WTC11 (cell line): ENCODE results near the gene PRR35. TPM values are rescaled to one million over a fixed set of nuclear protein-coding genes. Genes with fewer than 3 reads are reported as not detected.

ENCODE experiments used
- ATAC-seq: fragments of 200-7000 bp; cut with Tn5 transposase; 2 replicates; pipeline ENCODE4 v1.10.0; 2021; ENCODE audit warnings: mild to moderate bottlenecking, moderate library complexity
- CTCF ChIA-PET: fragments of 300-600 bp; sonication (Branson Sonifier 250); formaldehyde crosslinking; loops from one replicate; lab custom pipeline; 2021; ENCODE audit warnings: antibody characterized with exemption; lab: Charles Lee
- POLR2A ChIA-PET: fragments of 350-600 bp; sonication (Branson Sonifier 250); formaldehyde crosslinking; loops from one replicate; lab custom pipeline; 2021; ENCODE audit warnings: antibody characterized with exemption; lab: Charles Lee
- DNase-seq: peaks from one replicate; pipeline ENCODE4 v3.0.0; 2021; ENCODE audit warnings: low spot score
- H3K27ac Mint-ChIP-seq: 2 replicates; pipeline ENCODE4 v1.8.0; 2021; ENCODE audit warnings: mixed read lengths
- H3K27me3 Mint-ChIP-seq: 2 replicates; pipeline ENCODE4 v1.8.0; 2021; ENCODE audit warnings: low read depth, mild to moderate bottlenecking, moderate library complexity, mixed read lengths
- H3K36me3 Mint-ChIP-seq: 2 replicates; pipeline ENCODE4 v1.8.0; 2021; ENCODE audit warnings: mixed read lengths
- H3K4me1 Mint-ChIP-seq: 2 replicates; pipeline ENCODE4 v1.8.0; 2022; ENCODE audit warnings: mixed read lengths
- H3K4me3 Mint-ChIP-seq: 2 replicates; pipeline ENCODE4 v1.8.0; 2021; ENCODE audit warnings: mild to moderate bottlenecking, moderate library complexity, mixed read lengths
- H3K9me3 Mint-ChIP-seq: 2 replicates; pipeline ENCODE4 v1.8.0; 2021; ENCODE audit warnings: mixed read lengths
- ATF1 ChIP-seq: sonication (generic); formaldehyde crosslinking; IDR thresholded peaks from 2 replicates; pipeline ENCODE4 v1.8.1; 2023; ENCODE audit warnings: mild to moderate bottlenecking, moderate library complexity, missing genetic modification reagents
- CREM ChIP-seq: sonication (generic); formaldehyde crosslinking; IDR thresholded peaks from 2 replicates; pipeline ENCODE4 v1.8.1; 2022; ENCODE audit warnings: mild to moderate bottlenecking, missing genetic modification reagents, moderate library complexity
- E2F5 ChIP-seq: sonication (generic); formaldehyde crosslinking; IDR thresholded peaks from 2 replicates; pipeline ENCODE4 v1.8.1; 2022; ENCODE audit warnings: mild to moderate bottlenecking, moderate library complexity, missing genetic modification reagents
- EMX1 ChIP-seq: fragments of 250-450 bp; sonication (Bioruptor Pico); IDR thresholded peaks from 2 replicates; pipeline ENCODE4 v1.8.0; 2021; ENCODE audit warnings: mild to moderate bottlenecking
- ESRRA ChIP-seq: sonication (generic); formaldehyde crosslinking; IDR thresholded peaks from 2 replicates; pipeline ENCODE4 v1.8.1; 2022; ENCODE audit warnings: mild to moderate bottlenecking, missing genetic modification reagents, borderline replicate concordance
- ETV6 ChIP-seq: sonication (generic); formaldehyde crosslinking; IDR thresholded peaks from 2 replicates; pipeline ENCODE4 v1.8.1; 2022; ENCODE audit warnings: mild to moderate bottlenecking, missing genetic modification reagents
- FOXP4 ChIP-seq: sonication (generic); formaldehyde crosslinking; IDR thresholded peaks from 2 replicates; pipeline ENCODE4 v1.8.0; 2022; ENCODE audit warnings: mild to moderate bottlenecking, missing genetic modification reagents
- KAT7 ChIP-seq: sonication (generic); formaldehyde crosslinking; IDR thresholded peaks from 2 replicates; pipeline ENCODE4 v1.8.1; 2023; ENCODE audit warnings: missing genetic modification reagents, mild to moderate bottlenecking, borderline replicate concordance
- NFATC4 ChIP-seq: fragments of 250-450 bp; sonication (Bioruptor Pico); IDR thresholded peaks from 2 replicates; pipeline ENCODE4 v1.9.0; 2021; ENCODE audit warnings: mild to moderate bottlenecking
- NFYB ChIP-seq: sonication (generic); formaldehyde crosslinking; conservative IDR thresholded peaks from 2 replicates; pipeline ENCODE4 v1.8.0; 2022; ENCODE audit warnings: low read depth, missing genetic modification reagents
- OVOL2 ChIP-seq: fragments of 250-450 bp; sonication (Bioruptor Pico); IDR thresholded peaks from 2 replicates; pipeline ENCODE4 v1.9.0; 2021; ENCODE audit warnings: mild to moderate bottlenecking, borderline replicate concordance
- RORB ChIP-seq: fragments of 250-450 bp; sonication (Bioruptor Pico); IDR thresholded peaks from 2 replicates; pipeline ENCODE4 v1.9.0; 2021; ENCODE audit warnings: mild to moderate bottlenecking
- SMAD3 ChIP-seq: sonication (generic); formaldehyde crosslinking; IDR thresholded peaks from 2 replicates; pipeline ENCODE4 v1.8.0; 2022; ENCODE audit warnings: missing genetic modification reagents, mild to moderate bottlenecking, borderline replicate concordance
- SP1 ChIP-seq: sonication (generic); formaldehyde crosslinking; conservative IDR thresholded peaks from 2 replicates; pipeline ENCODE4 v1.8.1; 2022; ENCODE audit warnings: missing genetic modification reagents
- TEAD4 ChIP-seq: sonication (generic); formaldehyde crosslinking; IDR thresholded peaks from 2 replicates; pipeline ENCODE4 v1.8.0; 2022; ENCODE audit warnings: mild to moderate bottlenecking, missing genetic modification reagents
- USF1 ChIP-seq: sonication (generic); formaldehyde crosslinking; IDR thresholded peaks from 2 replicates; pipeline ENCODE4 v1.8.0; 2022; ENCODE audit warnings: mild to moderate bottlenecking, missing genetic modification reagents
- ZBTB21 ChIP-seq: sonication (generic); formaldehyde crosslinking; IDR thresholded peaks from 2 replicates; pipeline ENCODE4 v1.8.1; 2023; ENCODE audit warnings: mild to moderate bottlenecking, missing genetic modification reagents, borderline replicate concordance
- ZNF263 ChIP-seq: sonication (generic); formaldehyde crosslinking; IDR thresholded peaks from 2 replicates; pipeline ENCODE4 v1.8.1; 2022; ENCODE audit warnings: low read depth, mild to moderate bottlenecking, moderate library complexity, missing genetic modification reagents
- ZNF416 ChIP-seq: fragments of 250-450 bp; sonication (Bioruptor Pico); IDR thresholded peaks from 2 replicates; pipeline ENCODE4 v1.9.0; 2021; ENCODE audit warnings: mild to moderate bottlenecking, inconsistent platforms
- total RNA-seq: library from RNA; stranded (reverse); gene quantifications from 3 replicates; pipeline ENCODE4 v1.2.3, GENCODE V29; 2021
- TF ChIP-seq, protein P1 (sequence below): sonication (generic); formaldehyde crosslinking; IDR thresholded peaks from 2 replicates; pipeline ENCODE4 v1.8.1; 2023; ENCODE audit warnings: mild to moderate bottlenecking, moderate library complexity, missing genetic modification reagents
- TF ChIP-seq, protein P2 (sequence below): fragments of 250-450 bp; sonication (Bioruptor Pico); IDR thresholded peaks from 2 replicates; pipeline ENCODE4 v1.9.0; 2021; ENCODE audit warnings: mild to moderate bottlenecking
- TF ChIP-seq, protein P3 (sequence below): sonication (generic); formaldehyde crosslinking; IDR thresholded peaks from 2 replicates; pipeline ENCODE4 v1.8.0; 2022; ENCODE audit warnings: missing genetic modification reagents

The PRR35 gene
- total RNA-seq, 1 experiment from 2014 or later, result 0.72 TPM

GRCh38 chr16:588889-589657 lies 28.9 kb downstream of the PRR35 start (continued):
- peak; percentile 60 for TF ChIP-seq NFYB (CRISPR knock-in tag)
- no peak for TF ChIP-seq KAT7 (CRISPR knock-in tag)
- TF ChIP-seq SMAD3 (CRISPR knock-in tag), result no peak; the same call in 1 of the 2 replicates
- TF ChIP-seq CREM (CRISPR knock-in tag), result no peak
- TF ChIP-seq EMX1 (CRISPR knock-in tag), result no peak
- TF ChIP-seq ESRRA (CRISPR knock-in tag), result peak; percentile 56; the same call in 1 of the 2 replicates
- no peak for TF ChIP-seq USF1
- peak; percentile 75; the same call in 1 of the 2 replicates for TF ChIP-seq FOXP4 (CRISPR knock-in tag)
- TF ChIP-seq SP1 (CRISPR knock-in tag), result peak; percentile 62
- TF ChIP-seq ZBTB21 (CRISPR knock-in tag), result no peak
- TF ChIP-seq ETV6 (CRISPR knock-in tag), result no peak

GRCh38 chr16:589658-590187 lies 29.5 kb downstream of the PRR35 start, which contains the start of gene RAB40C:
TSS of gene RAB40C (plus strand) at chr16:590066. CDS start at chr16:590292, 226 bp downstream.
- no peaks in the 10 kb centered on the region for H3K9me3 Mint-ChIP-seq
- H3K27me3 Mint-ChIP-seq, result peaks cover 44% of the 10 kb centered on the region
- peak; percentile 90 for TF ChIP-seq NFYB (CRISPR knock-in tag)
- no peak for TF ChIP-seq TEAD4 (CRISPR knock-in tag)
- peak; percentile 49 for TF ChIP-seq SP1 (CRISPR knock-in tag)
- H3K27ac Mint-ChIP-seq, result peak within 1 kb of the TSS; percentile 100
- peak; percentile 98 for DNase-seq
- POLR2A ChIA-PET, result no interaction called here
- H3K36me3 Mint-ChIP-seq, result peaks cover 2% of the 10 kb centered on the region
- peaks cover 20% of the 10 kb centered on the region for H3K4me1 Mint-ChIP-seq
- peak within 1 kb of the TSS; percentile 98 for H3K4me3 Mint-ChIP-seq
- ATAC-seq, result peak; percentile 91
- CTCF ChIA-PET, result interaction anchor here (0.9 to 1.6 kb wide), 10 partner anchors 10 to 78 kb away, joined by 3 to 7 read pairs (median 4); partner anchors contain the start of genes RHOT2 and WDR90

DNA sequence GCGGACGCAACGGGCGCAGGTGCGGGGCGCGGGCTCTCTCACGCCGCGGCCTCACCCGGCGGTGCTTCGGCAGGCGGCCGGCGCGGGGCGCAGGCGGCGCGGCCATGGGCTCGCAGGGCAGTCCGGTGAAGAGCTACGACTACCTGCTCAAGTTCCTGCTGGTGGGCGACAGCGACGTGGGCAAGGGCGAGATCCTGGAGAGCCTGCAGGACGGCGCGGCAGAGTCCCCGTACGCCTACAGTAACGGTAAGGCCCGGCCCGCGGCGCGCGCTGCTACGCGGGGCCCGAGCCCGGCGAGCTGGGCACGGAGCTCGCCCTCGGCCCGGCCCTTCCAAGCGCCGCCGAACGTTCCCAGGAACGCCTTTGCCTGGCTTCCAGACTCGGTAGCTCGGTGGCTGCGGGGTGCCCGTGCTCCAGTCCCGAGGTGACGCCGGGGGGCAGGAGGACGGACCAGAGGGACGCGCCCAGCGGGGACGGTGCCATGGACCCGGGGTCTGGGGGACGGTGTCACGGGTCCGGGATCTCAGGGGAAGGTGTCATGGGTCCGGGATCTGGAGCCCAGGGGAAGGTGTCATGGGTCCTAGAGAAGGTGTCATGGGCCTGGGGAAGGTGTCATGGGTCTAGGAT lies 30.1 kb downstream of the PRR35 start:
- CTCF ChIA-PET, result interaction anchor here (0.9 to 1.2 kb wide), 10 partner anchors 9 to 77 kb away, joined by 3 to 8 read pairs (median 4); partner anchors contain the start of genes RHOT2 and WDR90
- TF ChIP-seq, protein P1, sequence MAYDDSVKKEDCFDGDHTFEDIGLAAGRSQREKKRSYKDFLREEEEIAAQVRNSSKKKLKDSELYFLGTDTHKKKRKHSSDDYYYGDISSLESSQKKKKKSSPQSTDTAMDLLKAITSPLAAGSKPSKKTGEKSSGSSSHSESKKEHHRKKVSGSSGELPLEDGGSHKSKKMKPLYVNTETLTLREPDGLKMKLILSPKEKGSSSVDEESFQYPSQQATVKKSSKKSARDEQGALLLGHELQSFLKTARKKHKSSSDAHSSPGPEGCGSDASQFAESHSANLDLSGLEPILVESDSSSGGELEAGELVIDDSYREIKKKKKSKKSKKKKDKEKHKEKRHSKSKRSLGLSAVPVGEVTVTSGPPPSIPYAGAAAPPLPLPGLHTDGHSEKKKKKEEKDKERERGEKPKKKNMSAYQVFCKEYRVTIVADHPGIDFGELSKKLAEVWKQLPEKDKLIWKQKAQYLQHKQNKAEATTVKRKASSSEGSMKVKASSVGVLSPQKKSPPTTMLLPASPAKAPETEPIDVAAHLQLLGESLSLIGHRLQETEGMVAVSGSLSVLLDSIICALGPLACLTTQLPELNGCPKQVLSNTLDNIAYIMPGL (CRISPR knock-in tag), result peak; percentile 79; the same call in 1 of the 2 replicates
- TF ChIP-seq, protein P2, sequence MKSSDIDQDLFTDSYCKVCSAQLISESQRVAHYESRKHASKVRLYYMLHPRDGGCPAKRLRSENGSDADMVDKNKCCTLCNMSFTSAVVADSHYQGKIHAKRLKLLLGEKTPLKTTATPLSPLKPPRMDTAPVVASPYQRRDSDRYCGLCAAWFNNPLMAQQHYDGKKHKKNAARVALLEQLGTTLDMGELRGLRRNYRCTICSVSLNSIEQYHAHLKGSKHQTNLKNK (CRISPR knock-in tag), result no peak
- TF ChIP-seq ETV6 (CRISPR knock-in tag) (no peak), ZNF263 (CRISPR knock-in tag) (no peak), E2F5 (CRISPR knock-in tag) (peak; percentile 61; the same call in 1 of the 2 replicates), OVOL2 (CRISPR knock-in tag) (no peak), ZNF416 (CRISPR knock-in tag) (no peak), NFATC4 (CRISPR knock-in tag) (no peak), RORB (no peak), ATF1 (CRISPR knock-in tag) (0 out of 2 replicates have a peak, but pooled peaks have one; percentile 65)
- TF ChIP-seq, protein P3, sequence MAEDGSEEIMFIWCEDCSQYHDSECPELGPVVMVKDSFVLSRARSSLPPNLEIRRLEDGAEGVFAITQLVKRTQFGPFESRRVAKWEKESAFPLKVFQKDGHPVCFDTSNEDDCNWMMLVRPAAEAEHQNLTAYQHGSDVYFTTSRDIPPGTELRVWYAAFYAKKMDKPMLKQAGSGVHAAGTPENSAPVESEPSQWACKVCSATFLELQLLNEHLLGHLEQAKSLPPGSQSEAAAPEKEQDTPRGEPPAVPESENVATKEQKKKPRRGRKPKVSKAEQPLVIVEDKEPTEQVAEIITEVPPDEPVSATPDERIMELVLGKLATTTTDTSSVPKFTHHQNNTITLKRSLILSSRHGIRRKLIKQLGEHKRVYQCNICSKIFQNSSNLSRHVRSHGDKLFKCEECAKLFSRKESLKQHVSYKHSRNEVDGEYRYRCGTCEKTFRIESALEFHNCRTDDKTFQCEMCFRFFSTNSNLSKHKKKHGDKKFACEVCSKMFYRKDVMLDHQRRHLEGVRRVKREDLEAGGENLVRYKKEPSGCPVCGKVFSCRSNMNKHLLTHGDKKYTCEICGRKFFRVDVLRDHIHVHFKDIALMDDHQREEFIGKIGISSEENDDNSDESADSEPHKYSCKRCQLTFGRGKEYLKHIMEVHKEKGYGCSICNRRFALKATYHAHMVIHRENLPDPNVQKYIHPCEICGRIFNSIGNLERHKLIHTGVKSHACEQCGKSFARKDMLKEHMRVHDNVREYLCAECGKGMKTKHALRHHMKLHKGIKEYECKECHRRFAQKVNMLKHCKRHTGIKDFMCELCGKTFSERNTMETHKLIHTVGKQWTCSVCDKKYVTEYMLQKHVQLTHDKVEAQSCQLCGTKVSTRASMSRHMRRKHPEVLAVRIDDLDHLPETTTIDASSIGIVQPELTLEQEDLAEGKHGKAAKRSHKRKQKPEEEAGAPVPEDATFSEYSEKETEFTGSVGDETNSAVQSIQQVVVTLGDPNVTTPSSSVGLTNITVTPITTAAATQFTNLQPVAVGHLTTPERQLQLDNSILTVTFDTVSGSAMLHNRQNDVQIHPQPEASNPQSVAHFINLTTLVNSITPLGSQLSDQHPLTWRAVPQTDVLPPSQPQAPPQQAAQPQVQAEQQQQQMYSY (CRISPR knock-in tag), result no peak

More for the DNA sequence above, 30.1 kb downstream of the PRR35 start:
- H3K27me3 Mint-ChIP-seq, result peaks cover 43% of the 10 kb centered on the region
- no peak for DNase-seq
- no peaks in the 10 kb centered on the region for H3K9me3 Mint-ChIP-seq
- POLR2A ChIA-PET, result no interaction called here
- peaks cover 19% of the 10 kb centered on the region for H3K4me1 Mint-ChIP-seq
- ATAC-seq, result no peak
- H3K27ac Mint-ChIP-seq, result peak overlapping the region; percentile 66
- peak overlapping the region; percentile 85 for H3K4me3 Mint-ChIP-seq
- H3K36me3 Mint-ChIP-seq, result peaks cover 2% of the 10 kb centered on the region
